NCI-H460 (cell line): ENCODE results near the gene C1orf159. TPM values are rescaled to one million over a fixed set of nuclear protein-coding genes. Genes with fewer than 3 reads are reported as not detected.
"Not testable (repeated sequence)": the region's sequence is repeated elsewhere in the genome, so short reads cannot be mapped to it uniquely, and the experiment has no call there.

Source experiments
- DNase-seq: peaks from one replicate; pipeline ENCODE4 v3.0.0-alpha.2; 2016; ENCODE audit warnings: low read depth; ENCODE audit errors: extremely low read depth
- total RNA-seq: library from RNA; depleted of rRNA; stranded (reverse); fragments of >200 nt; shearing (Covaris generic); gene quantifications from 2 replicates; pipeline ENCODE4 v1.2.3, GENCODE V29; 2014

C1orf159 gene
- total RNA-seq, 1 experiment from 2014 or later = 5.5 TPM

DNA sequence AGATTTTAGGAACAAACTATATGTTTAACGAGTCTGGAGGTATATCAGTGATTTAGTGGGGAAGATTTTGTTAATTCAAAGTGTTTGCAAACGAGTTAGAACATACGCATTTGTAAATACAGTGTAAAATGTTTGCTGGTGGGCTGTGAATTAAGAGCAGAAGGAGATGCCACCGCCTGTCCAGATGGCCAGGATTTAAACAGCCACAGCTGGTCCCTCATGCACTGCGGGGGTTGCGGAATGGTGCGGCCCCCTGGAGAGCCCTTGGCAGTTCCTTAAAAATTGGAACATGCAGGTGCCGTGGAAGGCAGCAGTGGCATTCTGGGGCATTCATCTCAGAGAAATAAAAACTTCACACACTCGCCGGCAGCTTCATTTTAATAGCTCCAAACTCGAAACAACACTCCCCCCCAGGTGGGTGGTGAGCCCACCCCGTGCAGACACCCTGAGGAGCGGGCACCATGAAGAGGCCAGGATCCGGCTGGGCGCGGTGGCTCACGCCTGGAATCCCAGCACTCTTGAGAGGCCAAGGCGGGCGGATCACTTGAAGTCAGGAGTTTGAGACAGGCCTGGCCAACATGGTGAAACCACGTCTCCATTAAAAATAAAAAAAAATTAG is 3.5 kb upstream of the C1orf159 start:
- DNase-seq = no peak

DNA sequence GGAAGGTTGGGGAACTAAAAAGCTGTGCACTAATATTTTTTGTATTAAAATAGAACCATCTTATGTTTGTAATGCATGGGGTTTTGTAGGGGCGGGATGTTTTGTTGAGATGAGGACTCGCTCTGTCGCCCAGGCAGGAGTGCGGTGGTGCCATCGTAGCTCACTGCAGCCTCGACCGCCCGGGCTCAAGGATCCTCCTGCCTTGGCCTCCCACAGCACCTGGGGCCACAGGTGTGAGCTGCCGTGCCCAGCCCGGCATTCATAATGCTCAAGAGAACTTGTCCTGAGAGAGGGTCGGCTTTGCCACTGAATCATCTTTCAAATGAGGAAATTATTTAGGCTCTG is 3.0 kb upstream of the C1orf159 start:
- DNase-seq = no peak

DNA sequence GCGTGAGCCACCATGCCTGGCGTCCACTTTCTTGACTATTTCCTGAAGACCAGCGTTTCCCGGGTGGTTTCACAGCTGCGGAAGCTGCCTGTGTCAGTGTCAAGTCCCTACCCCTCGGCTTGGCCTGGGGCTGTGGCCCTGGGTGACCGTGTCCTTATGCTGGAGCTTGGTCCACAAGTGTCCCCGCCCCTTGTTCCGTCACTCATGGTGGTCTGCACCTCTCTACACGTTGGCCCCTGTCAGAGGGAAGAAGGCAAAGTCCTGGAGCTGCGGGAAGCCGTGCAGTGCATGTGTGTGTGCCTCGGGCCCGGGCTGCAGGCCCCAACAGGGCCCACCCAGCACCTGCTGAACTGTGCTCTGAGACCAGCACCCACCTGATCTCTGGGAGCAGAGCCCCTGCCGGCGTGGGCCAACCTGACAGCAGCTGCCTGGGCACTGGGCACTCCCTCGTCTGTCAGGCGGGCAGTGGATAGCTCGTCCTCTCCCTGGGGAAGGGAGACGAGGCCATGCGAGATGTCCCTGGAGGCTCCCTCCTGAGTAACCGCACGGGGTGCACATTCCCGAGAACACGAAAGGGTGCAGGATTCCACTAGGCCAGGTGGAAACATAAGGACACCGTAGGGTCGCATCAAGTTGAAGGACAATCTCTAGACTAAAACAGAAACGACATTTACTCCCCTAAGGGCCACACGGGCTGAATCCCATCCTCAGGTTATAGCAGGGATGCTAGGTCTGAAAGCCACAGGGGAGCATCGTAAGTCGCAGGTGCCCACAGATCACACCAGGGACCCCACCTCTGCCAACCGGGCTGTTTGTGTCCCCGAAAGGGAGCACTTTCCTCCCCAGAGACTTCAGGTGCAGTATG is 2.4 kb upstream of the C1orf159 start:
- no peak for DNase-seq

DNA sequence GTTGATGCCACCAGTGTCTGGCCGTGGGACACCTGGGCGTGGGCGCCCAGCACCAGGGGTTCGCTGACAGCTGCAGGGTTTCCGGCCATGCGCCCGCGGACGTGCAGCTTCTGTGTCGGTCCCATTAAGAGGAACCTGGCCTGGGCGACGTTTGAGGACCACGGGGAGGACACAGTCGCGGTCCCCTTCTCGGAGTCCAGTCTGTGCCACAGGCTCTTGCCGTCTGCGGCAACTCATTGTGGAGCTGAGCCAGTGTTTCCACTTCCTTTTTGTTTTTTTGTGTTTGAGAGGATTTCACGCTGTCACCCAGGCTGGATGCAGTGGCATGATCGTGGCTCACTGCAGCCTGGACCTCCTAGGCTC is 1.6 kb upstream of the C1orf159 start:
- no peak for DNase-seq

DNA sequence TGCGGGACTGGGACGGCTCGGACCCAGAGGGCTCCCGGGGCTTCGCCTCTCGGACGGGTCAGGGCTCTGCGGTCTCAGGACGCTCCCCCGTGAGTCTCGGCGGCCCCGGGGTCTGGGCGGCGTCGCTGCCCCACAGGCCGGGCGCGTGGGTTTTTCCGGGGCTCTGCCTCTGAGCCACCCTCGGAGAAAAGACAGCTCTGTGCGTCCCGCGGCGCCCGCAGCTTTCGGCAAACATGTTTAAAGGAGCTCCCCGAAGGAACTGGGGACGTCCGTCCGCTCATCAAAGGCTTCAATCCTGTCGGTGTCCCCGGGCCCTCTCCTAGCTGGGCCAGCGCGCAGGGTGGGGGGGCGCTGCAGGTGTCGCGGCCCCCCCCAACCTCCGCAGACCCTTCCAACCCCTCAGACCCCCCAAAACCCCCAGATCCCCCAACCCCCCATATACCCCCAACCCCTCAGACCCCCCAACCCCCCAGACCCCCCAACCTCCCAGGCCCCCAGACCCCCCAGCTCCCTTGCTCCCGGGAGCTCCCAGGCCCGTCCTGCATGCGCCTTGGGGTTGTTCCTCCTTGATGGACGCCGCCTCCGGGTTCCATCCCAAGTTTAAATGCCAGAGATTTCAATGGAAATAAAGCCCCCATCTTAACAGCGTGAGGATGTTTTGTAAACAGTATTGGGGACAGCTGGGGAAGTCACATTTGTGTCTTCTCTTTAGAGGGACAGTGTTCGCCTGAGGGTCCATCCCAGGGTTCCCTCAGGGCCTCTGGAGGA is 996 bp upstream of the C1orf159 start:
- DNase-seq = no peak

DNA sequence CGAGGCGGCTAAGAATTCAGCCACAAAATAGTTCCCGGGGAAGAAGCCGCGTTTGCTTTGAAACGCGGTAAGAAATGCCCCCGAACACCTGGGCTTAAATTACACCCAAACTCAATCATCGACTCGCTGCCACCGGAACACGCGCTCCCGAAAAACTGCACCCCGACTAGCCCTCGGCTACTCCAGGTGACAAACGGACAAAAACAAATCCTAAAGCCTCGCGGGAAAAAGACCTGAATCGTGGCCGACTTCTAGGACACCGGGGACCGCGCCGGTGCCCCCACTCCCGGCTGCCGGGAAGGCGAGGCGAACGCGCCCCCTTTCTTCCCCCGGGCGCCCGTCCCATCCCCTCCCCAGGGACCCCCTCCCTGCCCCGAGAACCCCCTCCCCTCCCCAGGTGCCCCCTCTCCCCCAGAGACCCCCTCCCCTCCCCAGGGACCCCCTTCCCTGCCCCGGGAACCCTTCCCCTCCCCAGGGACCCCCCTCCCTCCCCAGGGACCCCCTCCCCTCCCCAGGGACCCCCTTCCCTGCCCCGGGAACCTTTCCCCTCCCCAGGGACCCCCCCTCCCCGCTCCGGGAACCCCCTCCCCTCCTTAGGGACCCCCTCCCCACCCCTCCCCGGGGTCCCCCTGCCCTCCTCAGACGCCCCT is 628 bp downstream of the C1orf159 start:
- DNase-seq = no peak

DNA sequence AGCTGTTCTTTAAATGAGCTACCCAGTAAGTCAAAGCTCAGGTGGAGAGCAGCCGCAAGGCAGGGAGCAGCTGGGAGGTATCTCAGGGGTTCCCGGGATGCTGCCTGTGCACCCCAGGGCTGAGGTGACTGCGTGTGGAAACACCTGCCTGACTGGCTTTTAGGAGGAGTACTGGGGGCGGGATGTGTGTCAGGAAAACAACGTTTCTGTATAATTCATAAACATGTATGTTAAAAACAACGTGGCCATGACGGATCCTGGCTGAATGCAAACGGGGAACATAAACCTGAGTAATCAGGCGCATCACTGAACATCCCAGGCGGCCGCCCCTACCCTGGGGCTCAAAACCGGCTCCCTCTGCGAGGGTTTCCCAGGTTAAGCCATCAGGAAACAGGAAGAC is 1.5 kb downstream of the C1orf159 start:
- DNase-seq = no peak

DNA sequence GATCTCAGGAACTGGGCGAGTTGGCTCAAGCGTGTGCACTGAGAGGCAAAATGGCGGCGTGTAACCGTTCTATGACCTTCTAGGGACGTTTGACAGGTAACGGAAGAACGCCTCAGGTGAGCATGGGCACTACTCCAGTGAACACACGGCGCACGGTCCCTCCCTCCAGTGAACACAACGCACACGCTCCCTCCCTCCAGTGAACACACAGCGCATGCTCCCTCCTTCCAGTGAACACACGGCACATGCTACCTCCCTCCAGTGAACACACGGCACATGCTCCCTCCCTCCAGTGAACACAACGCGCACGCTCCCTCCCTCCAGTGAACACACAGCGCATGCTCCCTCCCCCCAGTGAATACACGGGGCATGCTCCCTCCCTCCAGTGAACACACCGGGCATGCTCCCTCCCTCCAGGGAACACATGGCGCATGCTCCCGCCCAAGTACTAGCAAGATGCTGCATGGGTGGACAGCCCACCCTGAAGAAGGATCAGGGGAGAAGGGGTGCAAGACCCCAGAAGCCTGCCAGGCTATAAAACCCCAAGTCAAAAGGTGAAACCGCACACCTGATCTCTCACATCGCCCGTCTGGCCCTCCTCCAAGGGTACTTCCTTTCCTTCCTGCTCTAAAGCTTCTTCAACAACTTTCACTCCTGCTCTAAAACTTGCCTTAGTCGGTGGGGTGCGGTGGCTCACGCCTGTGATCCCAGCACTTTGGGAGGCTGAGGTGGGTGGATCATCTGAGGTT is 3.5 kb downstream of the C1orf159 start:
- no peak for DNase-seq

DNA sequence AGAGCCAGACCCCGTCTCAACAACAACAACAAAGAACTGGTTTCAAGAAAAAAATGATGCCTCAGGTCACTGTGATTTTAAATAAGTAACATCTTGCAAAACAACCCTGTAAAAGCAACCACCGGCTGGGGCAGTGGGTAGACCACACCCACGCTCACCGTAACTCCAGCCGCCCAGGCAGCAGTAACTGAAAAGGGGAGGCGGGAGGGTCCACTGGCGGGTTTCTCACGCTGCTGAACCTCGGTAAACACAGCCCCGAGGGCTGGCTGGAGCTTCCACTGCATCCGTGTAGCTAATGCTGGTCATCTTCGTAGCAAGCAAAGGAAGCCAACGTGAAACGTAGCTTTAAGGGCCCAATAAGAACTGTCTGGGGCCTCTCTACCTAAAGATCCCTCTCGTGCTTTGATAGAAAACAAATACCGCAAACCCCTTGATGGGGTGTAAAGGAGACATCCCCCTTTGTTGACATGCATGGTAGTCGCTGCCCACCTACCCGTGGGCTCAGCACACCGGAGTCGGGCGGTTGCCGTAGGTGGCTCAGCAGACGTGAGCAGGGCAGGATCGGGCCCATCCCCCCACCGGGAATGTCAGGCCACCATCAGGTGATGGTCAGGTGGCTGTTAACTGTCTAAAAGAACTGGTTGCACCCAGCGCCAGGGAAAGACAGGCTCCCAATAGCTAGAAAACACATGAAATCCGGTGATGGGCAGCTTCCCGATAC is 4.2 kb downstream of the C1orf159 start:
- DNase-seq = no peak

DNA sequence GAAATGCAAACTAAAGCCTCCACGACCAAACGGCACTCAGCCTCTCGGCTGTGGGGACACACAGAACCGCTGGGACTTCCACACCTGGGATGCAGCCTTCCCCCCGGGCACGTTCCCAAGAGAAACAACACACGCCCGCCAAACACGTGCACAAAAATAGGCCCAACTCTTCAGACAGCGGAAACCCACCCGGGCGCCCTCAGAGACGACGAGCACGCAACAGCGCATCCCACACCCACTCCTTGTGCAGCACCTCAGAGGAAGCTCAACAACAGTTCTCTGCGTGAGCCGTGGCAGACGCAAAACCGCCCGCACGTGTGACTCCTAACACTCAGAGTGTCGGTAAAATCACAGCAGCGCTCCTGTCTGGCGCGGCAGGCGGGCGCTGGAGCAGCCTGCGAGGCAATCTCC is 5.3 kb downstream of the C1orf159 start:
- DNase-seq = no peak

DNA sequence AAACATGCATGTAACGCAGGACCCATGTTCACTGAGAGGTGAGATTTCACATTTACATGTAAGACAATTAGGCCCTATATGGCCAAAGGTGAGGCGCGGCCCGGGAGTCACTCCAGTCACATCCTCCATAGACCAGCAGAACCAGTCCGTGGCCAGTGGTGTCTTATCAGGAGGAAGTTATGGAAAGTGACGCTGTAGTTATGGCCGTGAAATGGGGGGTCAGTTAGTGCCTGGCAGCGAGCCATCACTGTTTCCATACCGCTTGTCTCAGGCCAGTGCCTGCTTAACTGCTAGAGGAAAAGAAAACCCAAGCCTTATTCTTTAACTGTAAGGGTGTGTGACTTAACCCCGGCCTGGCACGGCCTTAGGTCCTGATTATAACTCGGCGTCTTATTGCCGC is 6.1 kb downstream of the C1orf159 start:
- DNase-seq = no peak

DNA sequence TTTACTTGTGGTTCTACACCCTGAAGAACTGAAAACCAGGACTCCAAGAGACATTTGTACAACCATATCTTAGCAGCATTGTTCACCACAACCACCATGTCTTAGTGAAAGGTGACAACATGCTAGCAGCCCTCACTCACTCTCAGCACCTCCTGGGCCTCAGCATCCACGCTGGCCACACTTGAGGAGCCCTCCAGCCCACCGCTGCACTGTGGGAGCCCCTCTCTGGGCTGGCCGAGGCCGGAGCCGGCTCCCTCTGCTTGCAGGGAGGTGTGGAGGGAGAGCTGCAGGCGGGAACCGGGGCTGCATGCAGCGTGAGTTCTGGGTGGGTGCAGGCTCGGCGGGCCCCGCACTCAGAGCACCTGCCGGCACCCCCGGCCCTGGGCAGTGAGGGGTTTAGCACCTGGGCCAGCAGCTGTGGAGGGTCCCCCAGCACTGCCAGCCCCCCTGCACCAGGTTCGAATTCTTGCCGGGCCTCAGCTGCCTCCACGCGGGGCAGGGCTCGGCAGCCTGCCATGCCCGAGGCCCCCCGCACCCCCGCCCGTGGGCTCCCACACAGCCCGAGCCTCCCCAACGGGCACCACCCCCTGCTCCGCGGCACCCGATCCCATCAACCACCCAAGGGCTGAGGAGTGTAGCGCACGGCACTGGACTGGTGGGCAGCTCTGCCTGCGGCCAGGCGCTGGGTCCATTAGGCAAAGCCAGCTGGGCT is 9.2 kb downstream of the C1orf159 start:
- no peak for DNase-seq

DNA sequence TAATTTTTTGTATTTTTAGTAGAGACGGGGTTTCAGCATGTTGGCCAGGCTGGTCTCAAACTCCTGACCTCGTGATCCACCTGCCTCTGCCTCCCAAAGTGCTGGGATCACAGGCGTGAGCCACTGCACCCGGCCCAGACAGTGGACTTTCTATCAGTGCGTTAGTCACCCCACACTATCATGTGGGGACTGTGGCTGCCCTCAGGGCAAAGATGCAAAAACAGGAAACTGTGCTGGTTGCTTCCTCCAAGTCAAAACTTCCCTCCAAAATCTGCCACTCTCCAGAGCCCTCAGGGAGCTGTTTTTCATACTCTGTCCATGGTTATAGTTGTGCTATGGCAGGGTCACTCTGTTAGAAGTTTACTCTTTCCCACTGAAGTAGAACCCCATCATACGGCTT is 11.7 kb downstream of the C1orf159 start:
- not testable (repeated sequence) for DNase-seq

DNA sequence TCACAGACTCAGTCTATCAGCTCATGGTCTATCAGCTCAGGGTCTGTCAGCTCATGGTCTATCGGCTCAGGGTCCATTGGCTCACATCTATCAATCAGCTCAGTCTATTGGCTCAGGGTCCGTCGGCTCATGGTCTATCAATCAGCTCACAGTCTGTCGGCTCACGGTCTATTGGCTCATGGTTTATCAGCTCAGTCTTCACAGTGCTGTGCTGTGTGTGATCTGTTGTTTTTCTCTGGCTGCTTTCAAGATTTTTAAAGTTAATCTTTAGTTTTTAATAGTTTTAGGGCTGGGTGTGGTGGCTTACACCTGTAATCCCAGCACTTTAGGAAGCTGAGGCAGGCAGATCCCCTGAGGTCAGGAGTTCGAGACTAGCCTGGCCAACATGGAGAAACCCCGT is 14.4 kb downstream of the C1orf159 start:
- no peak for DNase-seq

DNA sequence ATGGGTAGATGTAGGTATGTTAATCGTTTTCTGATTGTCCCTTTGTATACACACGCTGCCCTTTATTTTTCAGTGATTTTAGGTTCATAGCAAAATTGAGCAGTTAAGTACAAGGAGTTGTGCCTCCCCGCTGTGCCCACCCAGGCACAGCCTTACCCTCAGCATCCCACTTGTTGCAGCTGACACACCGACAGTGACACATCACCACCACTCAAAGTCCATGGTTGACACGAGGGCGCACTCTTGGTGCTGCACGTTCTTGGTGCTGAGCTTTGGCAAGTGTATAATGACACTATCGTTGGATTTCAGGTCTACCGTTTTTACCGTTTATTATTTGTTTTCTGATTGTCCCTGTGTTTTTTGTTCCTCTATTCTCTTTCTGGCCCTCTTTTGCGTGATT is 15.6 kb downstream of the C1orf159 start:
- no peak for DNase-seq

DNA sequence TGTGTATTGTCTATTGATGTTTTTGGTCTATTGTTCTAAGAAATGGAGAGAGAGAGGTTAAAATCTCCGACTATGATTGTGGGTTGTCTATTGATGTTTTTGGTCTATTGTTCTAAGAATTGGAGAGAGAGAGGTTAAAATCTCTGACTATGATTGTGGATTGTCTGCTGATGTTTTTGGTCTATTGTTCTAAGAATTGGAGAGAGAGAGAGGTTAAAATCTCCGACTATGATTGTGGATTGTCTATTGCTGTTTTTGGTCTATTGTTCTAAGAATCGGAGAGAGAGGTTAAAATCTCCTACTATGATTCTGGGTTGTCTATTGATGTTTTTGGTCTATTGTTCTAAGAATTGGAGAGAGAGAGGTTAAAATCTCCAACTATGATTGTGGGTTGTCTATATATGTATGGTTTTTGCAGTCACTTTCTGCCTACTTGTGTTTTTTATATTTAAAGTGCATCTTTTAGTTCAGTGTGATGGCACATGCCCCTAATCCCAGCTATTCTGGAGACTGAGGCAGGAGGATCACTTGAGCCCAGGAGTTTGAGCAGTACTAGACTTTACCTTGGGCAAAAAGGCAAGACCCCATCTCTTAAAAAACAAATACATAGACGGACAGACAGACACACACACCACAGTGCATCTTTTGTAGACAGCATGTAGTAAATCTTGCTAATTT is 16.2 kb downstream of the C1orf159 start:
- DNase-seq = no peak

DNA sequence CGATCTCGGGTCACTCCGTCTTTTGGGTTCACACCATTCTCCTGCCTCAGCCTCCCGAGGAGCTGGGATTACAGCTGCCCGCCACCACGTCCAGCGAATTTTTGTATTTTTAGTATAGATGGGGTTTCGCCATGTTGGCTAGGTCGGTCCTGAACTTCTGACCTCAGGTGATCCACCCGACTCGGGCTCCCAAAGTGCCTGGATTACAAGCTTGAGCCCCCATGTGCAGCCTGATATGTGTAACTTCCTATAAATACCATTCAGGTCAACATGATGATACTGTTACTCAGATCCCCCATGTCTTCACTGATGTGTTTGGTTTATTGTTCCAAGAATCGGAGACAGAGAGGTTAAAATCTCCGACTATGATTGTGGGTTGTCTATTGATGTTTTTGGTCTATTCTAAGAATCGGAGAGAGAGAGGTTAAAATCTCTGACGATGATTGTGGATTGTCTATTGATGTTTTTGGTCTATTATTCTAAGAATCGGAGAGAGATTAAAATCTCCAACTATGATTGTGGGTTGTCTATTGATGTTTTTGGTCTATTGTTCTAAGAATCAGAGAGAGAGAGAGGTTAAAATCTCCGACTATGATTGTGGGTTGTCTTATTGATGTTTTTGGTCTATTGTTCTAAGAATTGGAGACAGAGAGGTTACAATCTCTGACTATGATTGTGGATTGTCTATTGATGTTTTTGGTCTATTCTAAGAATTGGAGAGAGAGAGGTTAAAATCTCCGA is 17.0 kb downstream of the C1orf159 start:
- DNase-seq = no peak

DNA sequence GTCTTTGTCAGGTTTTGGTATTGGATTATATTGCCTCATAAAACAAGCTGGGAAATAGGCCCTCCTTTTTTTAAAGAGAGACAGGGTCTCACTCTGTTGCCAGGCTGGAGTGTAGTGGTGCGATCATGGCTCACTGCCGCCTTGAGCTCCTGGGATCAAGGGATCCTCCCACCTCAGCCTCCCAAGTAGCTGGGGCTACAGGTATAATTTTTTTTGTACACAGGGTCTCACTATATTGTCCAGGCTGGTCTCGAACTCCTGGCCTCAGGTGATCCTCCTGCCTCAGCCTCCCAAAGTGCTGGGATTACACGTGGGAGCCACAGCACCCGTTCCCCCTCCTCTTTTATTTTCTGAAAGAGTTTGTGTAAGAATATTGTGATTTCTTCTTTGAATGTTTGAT is 19.8 kb downstream of the C1orf159 start:
- not testable (repeated sequence) for DNase-seq
